NK-92 (cell line): ENCODE measurements around the gene EIF2B2.

Experiments
- DNase-seq: peaks from one replicate; lab custom pipeline; 2025; ENCODE audit not compliant: unreplicated experiment; lab: John Stamatoyannopoulos, UW

EIF2B2 gene

GRCh38 chr14:75042035-75042434, 39.3 kb downstream of the EIF2B2 start:
- DNase-seq: no peak

- no peak for DNase-seq
These were observed 41.6 kb downstream of the EIF2B2 start for GRCh38 chr14:75044322-75044721.

- no peak for DNase-seq
These were observed 42.0 kb downstream of the EIF2B2 start for GRCh38 chr14:75044752-75045151.

GRCh38 chr14:75046275-75046674, 43.6 kb downstream of the EIF2B2 start:
- DNase-seq: no peak

- DNase-seq: no peak
These were observed 44.2 kb downstream of the EIF2B2 start for GRCh38 chr14:75046899-75047298.

GRCh38 chr14:75047506-75047905, 44.8 kb downstream of the EIF2B2 start:
- no peak for DNase-seq

GRCh38 chr14:75048101-75048500, 45.4 kb downstream of the EIF2B2 start:
- no peak for DNase-seq

GRCh38 chr14:75049136-75049535, 46.4 kb downstream of the EIF2B2 start:
- DNase-seq: no peak

- no peak for DNase-seq
These were observed 47.0 kb downstream of the EIF2B2 start for GRCh38 chr14:75049731-75050201.

- peak; percentile 24 for DNase-seq
These were observed 48.3 kb downstream of the EIF2B2 start, which contains the start of gene MLH3 for GRCh38 chr14:75050852-75051555. Gene MLH3 (minus strand): TSS chr14:75051467. CDS start chr14:75049655, 1,812 bp downstream.

- DNase-seq: no peak
These were observed 48.8 kb downstream of the EIF2B2 start for GRCh38 chr14:75051556-75051899.

- no peak for DNase-seq
These were observed 50.9 kb downstream of the EIF2B2 start for GRCh38 chr14:75053396-75054291.

- DNase-seq: no peak
These were observed 51.7 kb downstream of the EIF2B2 start for GRCh38 chr14:75054421-75054820.

GRCh38 chr14:75059642-75060041, 56.9 kb downstream of the EIF2B2 start:
- DNase-seq: no peak

- no peak for DNase-seq
These were observed 57.7 kb downstream of the EIF2B2 start for GRCh38 chr14:75060420-75060819.
